Neural cell (in vitro differentiated cells): ENCODE data around the gene AP3M1. TPM values are rescaled to one million over a fixed set of nuclear protein-coding genes. Genes with fewer than 3 reads are reported as not detected.

ENCODE experiments used
- H2AFZ ChIP-seq: fragments of 200-600, 300-800 bp; sonication (generic), shearing (Covaris generic); 2 replicates; pipeline ENCODE4 v1.6.0; 2014; ENCODE audit warnings: low read depth, mild to moderate bottlenecking, antibody characterized with exemption, low read length, moderate library complexity
- H3F3A ChIP-seq: fragments of 200-600 bp; shearing (Covaris generic); 2 replicates; pipeline ENCODE4 v1.6.1; 2016; ENCODE audit warnings: mild to moderate bottlenecking, moderate library complexity, mixed read lengths, antibody characterized with exemption, low read length; ENCODE audit not compliant: insufficient read depth, poor library complexity, severe bottlenecking
- H3K27ac ChIP-seq: fragments of 200-600, 300-800 bp; sonication (generic), shearing (Covaris generic); 2 replicates; pipeline ENCODE4 v1.5.1; 2014; ENCODE audit warnings: mild to moderate bottlenecking, low read length, moderate library complexity
- H3K27me3 ChIP-seq: fragments of 300-800, 200-600 bp; sonication (generic), shearing (Covaris generic); 2 replicates; pipeline ENCODE4 v1.6.0; 2014; ENCODE audit warnings: mild to moderate bottlenecking, low read depth, low read length, moderate library complexity; ENCODE audit not compliant: insufficient read depth
- H3K36me3 ChIP-seq: fragments of 300-800, 200-600 bp; sonication (generic), shearing (Covaris generic); 2 replicates; pipeline ENCODE4 v1.5.1; 2014; ENCODE audit warnings: mild to moderate bottlenecking, antibody characterized with exemption, low read length, moderate library complexity; ENCODE audit not compliant: insufficient read depth
- H3K4me2 ChIP-seq: fragments of 300-800, 200-600 bp; sonication (generic), shearing (Covaris generic); 2 replicates; pipeline ENCODE4 v1.6.0; 2014; ENCODE audit warnings: mild to moderate bottlenecking, low read length
- H3K4me3 ChIP-seq: fragments of 300-800, 200-600 bp; sonication (generic), shearing (Covaris generic); 2 replicates; pipeline ENCODE4 v1.5.1; 2014; ENCODE audit warnings: mild to moderate bottlenecking, low read length, moderate library complexity
- H3K79me2 ChIP-seq: fragments of 200-600 bp; shearing (Covaris generic); replicated peaks from 2 replicates; pipeline ENCODE4 v1.6.0; 2014; ENCODE audit warnings: mild to moderate bottlenecking, low read length, moderate library complexity; ENCODE audit not compliant: insufficient read depth
- H3K9ac ChIP-seq: fragments of 300-800, 200-600 bp; sonication (generic), shearing (Covaris generic); 2 replicates; pipeline ENCODE4 v1.6.1; 2016; ENCODE audit warnings: mild to moderate bottlenecking, low read length, mixed read lengths
- H3K9me2 ChIP-seq: fragments of 200-600 bp; shearing (Covaris generic); 2 replicates; pipeline ENCODE4 v1.6.1; 2016; ENCODE audit warnings: mild to moderate bottlenecking, low read length, mixed read lengths; ENCODE audit not compliant: insufficient read depth
- H3K9me3 ChIP-seq: fragments of 200-600, 300-800 bp; sonication (generic), shearing (Covaris generic); 2 replicates; pipeline ENCODE4 v1.6.1; 2016; ENCODE audit warnings: mild to moderate bottlenecking, mixed run types, low read length, moderate library complexity, mixed read lengths
- H4K20me1 ChIP-seq: fragments of 200-600 bp; shearing (Covaris generic); 2 replicates; pipeline ENCODE4 v1.6.1; 2016; ENCODE audit warnings: mild to moderate bottlenecking, mixed run types; ENCODE audit not compliant: insufficient read depth
- CTCF ChIP-seq: fragments of 450-650 bp; IDR thresholded peaks from 2 replicates; pipeline ENCODE4 v1.5.1; 2014; ENCODE audit warnings: antibody characterized with exemption, mild to moderate bottlenecking, moderate library complexity; ENCODE audit not compliant: poor library complexity, severe bottlenecking
- EP300 ChIP-seq: fragments of 450-650 bp; conservative IDR thresholded peaks from 2 replicates; pipeline ENCODE4 v1.6.1; 2014; ENCODE audit warnings: antibody characterized with exemption, mild to moderate bottlenecking, moderate library complexity; ENCODE audit not compliant: poor library complexity, severe bottlenecking
- EZH2 ChIP-seq: fragments of 200-600, 300-800 bp; shearing (Covaris generic), sonication (generic); IDR thresholded peaks from 2 replicates; pipeline ENCODE4 v1.6.1; 2014; ENCODE audit warnings: antibody characterized with exemption, low read length, borderline replicate concordance, mild to moderate bottlenecking; ENCODE audit not compliant: insufficient read depth, poor library complexity, severe bottlenecking
- MXI1 ChIP-seq: fragments of 450-650 bp; conservative IDR thresholded peaks from 2 replicates; pipeline ENCODE4 v1.6.1; 2014; ENCODE audit warnings: antibody characterized with exemption, mild to moderate bottlenecking; ENCODE audit not compliant: poor library complexity, severe bottlenecking
- POLR2AphosphoS5 ChIP-seq: IDR thresholded peaks from 2 replicates; pipeline ENCODE4 v1.6.1; 2012
- RAD21 ChIP-seq: fragments of 450-650 bp; conservative IDR thresholded peaks from 2 replicates; pipeline ENCODE4 v1.6.1; 2014; ENCODE audit warnings: antibody characterized with exemption, mild to moderate bottlenecking, moderate library complexity
- REST ChIP-seq: IDR thresholded peaks from 2 replicates; pipeline ENCODE4 v1.6.1; 2012; ENCODE audit warnings: borderline replicate concordance
- SMC3 ChIP-seq: fragments of 450-650 bp; conservative IDR thresholded peaks from 2 replicates; pipeline ENCODE4 v1.6.1; 2014; ENCODE audit warnings: antibody characterized with exemption, mild to moderate bottlenecking, moderate library complexity; ENCODE audit not compliant: poor library complexity
- TAF1 ChIP-seq: IDR thresholded peaks from 2 replicates; pipeline ENCODE4 v1.6.1; 2012; ENCODE audit warnings: low read depth
- polyA plus RNA-seq: library from polyadenylated mRNA; depleted of rRNA; stranded (reverse); fragments of >200 nt; gene quantifications from 2 replicates; pipeline ENCODE4 v1.2.3, GENCODE V29; 2014

AP3M1 gene
- polyA plus RNA-seq, 1 donor from 2014 or later = 26.7 TPM

- Histone ChIP-seq H4K20me1 (no peaks in the 10 kb centered on the region), H2AFZ (no peak overlapping the region), H3K4me3 (no peak overlapping the region), H3K27me3 (no peaks in the 10 kb centered on the region), H3K9me2 (no peaks in the 10 kb centered on the region), H3K79me2 (no peaks in the 10 kb centered on the region), H3K9ac (no peak overlapping the region), H3K27ac (no peak overlapping the region), H3K9me3 (no peaks in the 10 kb centered on the region), H3F3A (no peaks in the 10 kb centered on the region), H3K4me2 (no peak overlapping the region), H3K36me3 (no peaks in the 10 kb centered on the region)
- TF ChIP-seq RAD21 = peak; percentile 81
- no peak for TF ChIP-seq MXI1
- peak; percentile 86 for TF ChIP-seq CTCF
- TF ChIP-seq REST = no peak
- TF ChIP-seq SMC3 = peak; percentile 91
Observed at GRCh38 chr10:74081192-74081803, 69.3 kb downstream of the AP3M1 start.

- H4K20me1 ChIP-seq = no peaks in the 10 kb centered on the region
- no peak overlapping the region for H3K27ac ChIP-seq
- H3K36me3 ChIP-seq = no peaks in the 10 kb centered on the region
- H3K79me2 ChIP-seq = no peaks in the 10 kb centered on the region
- no peak for TF ChIP-seq EZH2
- no peak for TF ChIP-seq CTCF
- TF ChIP-seq TAF1 = no peak
- no peak for TF ChIP-seq POLR2AphosphoS5
- no peak for TF ChIP-seq EP300
- TF ChIP-seq REST = no peak
- no peak for TF ChIP-seq MXI1
- no peak for TF ChIP-seq RAD21
- no peak for TF ChIP-seq SMC3
- no peaks in the 10 kb centered on the region for H3K9me3 ChIP-seq
- H3K4me2 ChIP-seq = no peak overlapping the region
- no peak overlapping the region for H3K9ac ChIP-seq
- H2AFZ ChIP-seq = no peak overlapping the region
- no peaks in the 10 kb centered on the region for H3K27me3 ChIP-seq
- H3K4me3 ChIP-seq = no peak overlapping the region
- no peaks in the 10 kb centered on the region for H3F3A ChIP-seq
- no peaks in the 10 kb centered on the region for H3K9me2 ChIP-seq
Observed at GRCh38 chr10:74079936-74080590, 70.6 kb downstream of the AP3M1 start.
